OCI-LY1 (cell line): ENCODE results near the gene GRK1.

Experiments
- H2AFZ ChIP-seq: fragments of 200-600 bp; sonication (generic), shearing (Covaris generic); 2 replicates; pipeline ENCODE4 v1.6.0; 2014; ENCODE audit warnings: antibody characterized with exemption, mild to moderate bottlenecking, low read length
- H3F3A ChIP-seq: fragments of 200-600 bp; sonication (generic), shearing (Covaris generic); 2 replicates; pipeline ENCODE4 v1.6.0; 2014; ENCODE audit warnings: mild to moderate bottlenecking, antibody characterized with exemption, low read length, moderate library complexity; ENCODE audit not compliant: insufficient read depth
- H3K27ac ChIP-seq: fragments of 200-600 bp; sonication (generic); 2 replicates; pipeline ENCODE4 v1.5.1; 2014; ENCODE audit warnings: low read length, mixed run types, mild to moderate bottlenecking, low read depth; ENCODE audit not compliant: poor library complexity, severe bottlenecking
- H3K27me3 ChIP-seq: fragments of 200-600 bp; sonication (generic); 2 replicates; pipeline ENCODE4 v1.6.0; 2014; ENCODE audit warnings: antibody characterized with exemption, mild to moderate bottlenecking, low read length, moderate library complexity; ENCODE audit not compliant: insufficient read depth
- H3K36me3 ChIP-seq: fragments of 200-600 bp; sonication (generic); 2 replicates; pipeline ENCODE4 v1.6.1; 2014; ENCODE audit warnings: mild to moderate bottlenecking, antibody characterized with exemption, low read length, moderate library complexity, mixed read lengths; ENCODE audit not compliant: insufficient read depth
- H3K4me1 ChIP-seq: fragments of 200-600 bp; sonication (generic); 2 replicates; pipeline ENCODE4 v1.5.1; 2014; ENCODE audit warnings: mild to moderate bottlenecking, low read length, moderate library complexity; ENCODE audit not compliant: insufficient read depth, severe bottlenecking
- H3K4me2 ChIP-seq: fragments of 200-600 bp; sonication (generic), shearing (Covaris generic); 2 replicates; pipeline ENCODE4 v1.6.1; 2014; ENCODE audit warnings: low read length
- H3K4me3 ChIP-seq: fragments of 200-600 bp; sonication (generic); 2 replicates; pipeline ENCODE4 v1.5.1; 2014; ENCODE audit warnings: low read length, low read depth, mild to moderate bottlenecking, mixed read lengths; ENCODE audit not compliant: poor library complexity, severe bottlenecking
- H3K79me2 ChIP-seq: fragments of 200-600 bp; shearing (Covaris generic); 2 replicates; pipeline ENCODE4 v1.6.1; 2016; ENCODE audit warnings: mixed run types, low read length, mixed read lengths; ENCODE audit not compliant: insufficient read depth
- H3K9ac ChIP-seq: fragments of 200-600 bp; sonication (generic), shearing (Covaris generic); 2 replicates; pipeline ENCODE4 v1.6.1; 2014; ENCODE audit warnings: mild to moderate bottlenecking, low read length, mixed read lengths
- H3K9me2 ChIP-seq: fragments of 200-600 bp; sonication (generic), shearing (Covaris generic); 2 replicates; pipeline ENCODE4 v1.6.1; 2014; ENCODE audit warnings: low read depth, mild to moderate bottlenecking, low read length, mixed read lengths
- H3K9me3 ChIP-seq: fragments of 200-600 bp; shearing (Covaris generic); 2 replicates; pipeline ENCODE4 v1.6.1; 2014; ENCODE audit warnings: low read length, mixed read lengths
- H4K20me1 ChIP-seq: fragments of 200-600 bp; sonication (generic), shearing (Covaris generic); 2 replicates; pipeline ENCODE4 v1.6.0; 2016; ENCODE audit warnings: mild to moderate bottlenecking, low read length; ENCODE audit not compliant: insufficient read depth
- CTCF ChIP-seq: fragments of 200-600 bp; sonication (generic), shearing (Covaris generic); IDR thresholded peaks from 2 replicates; pipeline ENCODE4 v1.5.1; 2017; ENCODE audit warnings: mild to moderate bottlenecking, antibody characterized with exemption, low read length, moderate library complexity, mixed read lengths
- EZH2 ChIP-seq: fragments of 200-600 bp; sonication (generic), shearing (Covaris generic); IDR thresholded peaks from 2 replicates; pipeline ENCODE4 v1.8.0; 2017; ENCODE audit warnings: borderline replicate concordance, mixed run types, mild to moderate bottlenecking, antibody characterized with exemption, low read length, moderate library complexity, mixed read lengths

The GRK1 gene

GRCh38 chr13:113656831-113657671 lies 10.0 kb upstream of the GRK1 start:
- H3K9me2 ChIP-seq, result no peaks in the 10 kb centered on the region
- H3K4me3 ChIP-seq, result no peak overlapping the region
- H3K36me3 ChIP-seq, result no peaks in the 10 kb centered on the region
- no peak overlapping the region for H3K9ac ChIP-seq
- H3K4me2 ChIP-seq, result no peak overlapping the region
- peaks cover 10% of the 10 kb centered on the region; the same call in 1 of the 2 replicates for H3K9me3 ChIP-seq
- no peak overlapping the region for H3K27ac ChIP-seq
- no peak overlapping the region for H2AFZ ChIP-seq
- H3K27me3 ChIP-seq, result peaks cover 9% of the 10 kb centered on the region; the same call in 1 of the 2 replicates
- no peaks in the 10 kb centered on the region for H3K4me1 ChIP-seq
- H3F3A ChIP-seq, result no peaks in the 10 kb centered on the region
- no peaks in the 10 kb centered on the region for H3K79me2 ChIP-seq
- no peak for TF ChIP-seq CTCF
- TF ChIP-seq EZH2, result no peak
- H4K20me1 ChIP-seq, result no peaks in the 10 kb centered on the region

- Histone ChIP-seq H3K27ac (no peak within 1 kb of the TSS), H3K27me3 (peaks cover 9% of the 10 kb centered on the region; the same call in 1 of the 2 replicates), H3K79me2 (no peaks in the 10 kb centered on the region), H3K9me2 (no peaks in the 10 kb centered on the region), H3K9ac (no peak within 1 kb of the TSS), H3K4me1 (no peaks in the 10 kb centered on the region), H2AFZ (no peak within 1 kb of the TSS), H4K20me1 (no peaks in the 10 kb centered on the region), H3K4me3 (no peak within 1 kb of the TSS), H3F3A (no peaks in the 10 kb centered on the region), H3K9me3 (peaks cover 15% of the 10 kb centered on the region; the same call in 1 of the 2 replicates), H3K4me2 (no peak within 1 kb of the TSS), H3K36me3 (no peaks in the 10 kb centered on the region)
- no peak for TF ChIP-seq EZH2
- TF ChIP-seq CTCF, result no peak
Observed at GRCh38 chr13:113657851-113658741, 8.9 kb upstream of the GRK1 start, which contains the start of gene ATP4B. Gene ATP4B, minus strand, starts transcription at chr13:113658198. Its CDS starts 54 bp downstream, at chr13:113658144.

- no peak overlapping the region for H3K4me3 ChIP-seq
- H3K36me3 ChIP-seq, result no peaks in the 10 kb centered on the region
- H3F3A ChIP-seq, result no peaks in the 10 kb centered on the region
- no peaks in the 10 kb centered on the region for H3K9me2 ChIP-seq
- H3K4me2 ChIP-seq, result no peak overlapping the region
- no peaks in the 10 kb centered on the region for H3K79me2 ChIP-seq
- H2AFZ ChIP-seq, result no peak overlapping the region
- peaks cover 15% of the 10 kb centered on the region; the same call in 1 of the 2 replicates for H3K9me3 ChIP-seq
- H3K27me3 ChIP-seq, result peaks cover 9% of the 10 kb centered on the region; the same call in 1 of the 2 replicates
- no peaks in the 10 kb centered on the region for H3K4me1 ChIP-seq
- H4K20me1 ChIP-seq, result no peaks in the 10 kb centered on the region
- H3K27ac ChIP-seq, result no peak overlapping the region
- no peak overlapping the region for H3K9ac ChIP-seq
- TF ChIP-seq CTCF (no peak), EZH2 (no peak)
Observed at GRCh38 chr13:113658836-113659235, 8.2 kb upstream of the GRK1 start.
